ENCODE results near the gene SDR39U1.

Gene SDR39U1

DNA sequence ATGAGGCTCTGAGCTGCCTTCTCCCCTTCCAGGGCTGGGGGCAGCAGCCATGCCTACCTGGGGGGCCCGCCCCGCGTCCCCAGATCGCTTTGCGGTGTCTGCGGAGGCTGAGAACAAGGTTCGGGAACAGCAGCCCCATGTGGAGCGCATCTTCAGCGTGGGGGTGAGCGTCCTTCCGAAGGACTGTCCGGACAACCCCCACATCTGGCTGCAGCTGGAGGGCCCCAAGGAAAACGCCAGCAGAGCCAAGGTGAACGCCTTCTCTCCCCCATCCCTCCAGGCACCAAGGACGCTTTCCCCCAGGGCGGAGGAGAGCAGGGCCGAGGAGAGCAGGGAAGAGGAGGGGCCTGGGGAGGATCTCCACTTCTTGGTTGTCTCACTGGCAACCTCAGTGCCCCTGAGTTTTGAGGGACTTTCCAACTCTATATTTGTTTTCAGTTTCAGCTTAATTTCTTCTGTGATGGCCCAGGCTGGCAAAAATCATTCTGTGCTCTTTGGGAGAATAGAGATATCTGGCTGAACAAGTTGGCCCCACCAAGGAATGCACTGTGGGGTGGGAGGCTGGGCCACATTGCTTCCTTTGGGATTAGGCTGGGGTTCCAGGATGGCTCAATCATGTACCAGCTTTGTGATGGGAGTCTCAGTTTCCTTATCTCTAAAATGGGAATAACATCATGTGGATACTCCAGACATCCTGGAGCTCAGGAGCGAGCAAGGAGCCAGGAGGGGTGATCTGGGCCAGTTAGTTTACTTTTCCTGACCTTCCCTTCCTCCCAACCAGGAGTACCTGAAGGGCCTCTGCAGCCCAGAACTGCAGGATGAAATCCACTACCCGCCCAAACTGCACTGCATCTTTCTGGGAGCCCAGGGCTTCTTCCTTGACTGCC, 11.7 kb downstream of the SDR39U1 start:
- Histone ChIP-seq H3K27ac (replicated peaks) (peak overlapping the region; percentile 88), H3K27me3 (ENCODE audit: insufficient read depth, poor library complexity, severe bottlenecking) (no peaks in the 10 kb centered on the region), H3K4me3 (replicated peaks; ENCODE audit: insufficient read depth, low read length) (peak overlapping the region; percentile 74)
- TF ChIP-seq, protein P1, sequence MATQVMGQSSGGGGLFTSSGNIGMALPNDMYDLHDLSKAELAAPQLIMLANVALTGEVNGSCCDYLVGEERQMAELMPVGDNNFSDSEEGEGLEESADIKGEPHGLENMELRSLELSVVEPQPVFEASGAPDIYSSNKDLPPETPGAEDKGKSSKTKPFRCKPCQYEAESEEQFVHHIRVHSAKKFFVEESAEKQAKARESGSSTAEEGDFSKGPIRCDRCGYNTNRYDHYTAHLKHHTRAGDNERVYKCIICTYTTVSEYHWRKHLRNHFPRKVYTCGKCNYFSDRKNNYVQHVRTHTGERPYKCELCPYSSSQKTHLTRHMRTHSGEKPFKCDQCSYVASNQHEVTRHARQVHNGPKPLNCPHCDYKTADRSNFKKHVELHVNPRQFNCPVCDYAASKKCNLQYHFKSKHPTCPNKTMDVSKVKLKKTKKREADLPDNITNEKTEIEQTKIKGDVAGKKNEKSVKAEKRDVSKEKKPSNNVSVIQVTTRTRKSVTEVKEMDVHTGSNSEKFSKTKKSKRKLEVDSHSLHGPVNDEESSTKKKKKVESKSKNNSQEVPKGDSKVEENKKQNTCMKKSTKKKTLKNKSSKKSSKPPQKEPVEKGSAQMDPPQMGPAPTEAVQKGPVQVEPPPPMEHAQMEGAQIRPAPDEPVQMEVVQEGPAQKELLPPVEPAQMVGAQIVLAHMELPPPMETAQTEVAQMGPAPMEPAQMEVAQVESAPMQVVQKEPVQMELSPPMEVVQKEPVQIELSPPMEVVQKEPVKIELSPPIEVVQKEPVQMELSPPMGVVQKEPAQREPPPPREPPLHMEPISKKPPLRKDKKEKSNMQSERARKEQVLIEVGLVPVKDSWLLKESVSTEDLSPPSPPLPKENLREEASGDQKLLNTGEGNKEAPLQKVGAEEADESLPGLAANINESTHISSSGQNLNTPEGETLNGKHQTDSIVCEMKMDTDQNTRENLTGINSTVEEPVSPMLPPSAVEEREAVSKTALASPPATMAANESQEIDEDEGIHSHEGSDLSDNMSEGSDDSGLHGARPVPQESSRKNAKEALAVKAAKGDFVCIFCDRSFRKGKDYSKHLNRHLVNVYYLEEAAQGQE (IDR thresholded peaks at IDR 0.05; ENCODE audit: insufficient replicate concordance, low read depth): no peak
- TF ChIP-seq SPI1 (IDR thresholded peaks at IDR 0.05; ENCODE audit: borderline replicate concordance, low read depth) (no peak), GABPA (IDR thresholded peaks at IDR 0.05; ENCODE audit: low read depth) (no peak), POLR2AphosphoS5 (IDR thresholded peaks at IDR 0.05; ENCODE audit: low read depth) (no peak)
- TF ChIP-seq, protein P2, sequence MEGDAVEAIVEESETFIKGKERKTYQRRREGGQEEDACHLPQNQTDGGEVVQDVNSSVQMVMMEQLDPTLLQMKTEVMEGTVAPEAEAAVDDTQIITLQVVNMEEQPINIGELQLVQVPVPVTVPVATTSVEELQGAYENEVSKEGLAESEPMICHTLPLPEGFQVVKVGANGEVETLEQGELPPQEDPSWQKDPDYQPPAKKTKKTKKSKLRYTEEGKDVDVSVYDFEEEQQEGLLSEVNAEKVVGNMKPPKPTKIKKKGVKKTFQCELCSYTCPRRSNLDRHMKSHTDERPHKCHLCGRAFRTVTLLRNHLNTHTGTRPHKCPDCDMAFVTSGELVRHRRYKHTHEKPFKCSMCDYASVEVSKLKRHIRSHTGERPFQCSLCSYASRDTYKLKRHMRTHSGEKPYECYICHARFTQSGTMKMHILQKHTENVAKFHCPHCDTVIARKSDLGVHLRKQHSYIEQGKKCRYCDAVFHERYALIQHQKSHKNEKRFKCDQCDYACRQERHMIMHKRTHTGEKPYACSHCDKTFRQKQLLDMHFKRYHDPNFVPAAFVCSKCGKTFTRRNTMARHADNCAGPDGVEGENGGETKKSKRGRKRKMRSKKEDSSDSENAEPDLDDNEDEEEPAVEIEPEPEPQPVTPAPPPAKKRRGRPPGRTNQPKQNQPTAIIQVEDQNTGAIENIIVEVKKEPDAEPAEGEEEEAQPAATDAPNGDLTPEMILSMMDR (IDR thresholded peaks at IDR 0.05; ENCODE audit: insufficient read depth, low read length): no peak
- DNase-seq (ENCODE audit: low read depth in 1 of 2, low spot score in 1 of 2): peak in 1 of 2 experiments; percentile 25

DNA sequence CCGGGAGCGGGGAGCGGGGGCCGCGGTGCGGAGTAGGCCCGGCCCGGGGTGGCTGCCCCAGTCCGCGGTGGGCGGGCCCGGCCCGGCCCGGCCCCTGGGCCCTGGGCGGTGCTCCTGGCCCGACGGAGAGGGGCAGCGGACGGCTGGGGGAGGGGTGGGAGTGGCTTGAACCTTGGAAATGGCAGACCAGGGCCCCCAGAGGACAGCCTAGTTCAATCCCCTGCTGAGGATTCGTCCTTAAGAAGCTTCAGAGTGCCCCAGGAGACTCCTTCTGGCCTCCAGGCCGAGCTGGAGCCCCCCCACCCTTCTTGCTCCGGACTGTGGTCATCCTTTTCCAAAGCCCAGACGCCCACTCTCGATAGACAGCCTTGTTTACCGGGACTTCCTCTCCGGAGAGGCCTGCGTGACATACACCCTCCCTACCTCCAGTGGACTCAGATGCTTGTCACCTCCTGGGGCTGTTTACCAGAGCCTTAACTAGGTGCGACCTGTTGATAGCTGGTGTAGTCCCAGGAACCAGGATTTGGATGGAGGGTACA, 12.4 kb downstream of the SDR39U1 start:
- peak in 1 of 2 experiments; percentile 58 for DNase-seq (ENCODE audit: low read depth in 1 of 2, low spot score in 1 of 2)
- TF ChIP-seq SPI1 (IDR thresholded peaks at IDR 0.05; ENCODE audit: borderline replicate concordance, low read depth): peak; percentile 79; the same call in 1 of the 2 replicates
- no peak for TF ChIP-seq GABPA (IDR thresholded peaks at IDR 0.05; ENCODE audit: low read depth)
- H3K4me3 ChIP-seq (replicated peaks; ENCODE audit: insufficient read depth, low read length): peak overlapping the region; percentile 74
- no peaks in the 10 kb centered on the region for H3K27me3 ChIP-seq (ENCODE audit: insufficient read depth, poor library complexity, severe bottlenecking)
- peak overlapping the region; percentile 88 for H3K27ac ChIP-seq (replicated peaks)

DNA sequence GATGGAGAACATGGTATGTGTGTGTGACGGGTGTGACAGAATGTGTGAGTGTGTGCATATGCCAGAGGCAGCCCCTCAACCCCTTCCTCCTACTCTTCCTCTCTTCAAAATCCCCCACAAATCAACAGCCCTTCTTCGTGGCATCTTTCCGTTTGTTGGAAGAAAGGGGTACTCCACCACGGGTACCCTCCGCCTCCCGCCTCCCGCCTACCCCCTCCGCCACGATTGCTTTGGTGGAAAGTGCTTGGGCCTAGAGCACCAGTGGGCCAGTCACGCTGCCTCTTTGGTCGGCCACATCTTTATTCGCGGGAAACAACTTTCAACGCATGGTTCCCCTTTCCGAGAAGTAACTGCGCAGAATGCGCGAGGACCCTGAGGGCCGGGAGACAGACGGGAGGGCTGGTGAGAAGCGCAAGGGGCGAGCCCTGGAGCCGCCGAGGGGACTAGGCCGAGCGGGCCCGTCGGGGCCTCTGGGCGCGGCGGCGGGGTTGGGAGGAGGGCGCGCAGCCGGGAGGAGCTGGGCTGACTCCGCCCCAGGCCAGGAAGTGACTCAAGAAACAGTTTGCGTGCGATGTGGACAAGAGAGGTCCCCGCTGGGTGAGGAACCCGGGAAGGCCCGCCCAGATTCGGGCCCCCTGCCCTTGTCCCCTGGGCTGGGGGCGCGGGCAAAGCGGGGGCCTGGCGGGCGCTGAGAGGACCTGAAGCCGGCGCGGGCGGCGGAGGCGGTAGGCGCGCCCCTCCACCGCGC, 13.0 kb downstream of the SDR39U1 start, which contains the start of the genes CBLN3 and KHNYN:
Gene CBLN3 (minus strand): TSS at position 274 of the 748 bp plus-strand sequence. CDS start 614 bp downstream, outside the sequence.
Gene KHNYN (plus strand): TSS at position 560 of the 748 bp plus-strand sequence. CDS start 777 bp downstream, outside the sequence.
- TF ChIP-seq SPI1 (IDR thresholded peaks at IDR 0.05; ENCODE audit: borderline replicate concordance, low read depth): peak; percentile 54; the same call in 1 of the 2 replicates
- TF ChIP-seq POLR2AphosphoS5 (IDR thresholded peaks at IDR 0.05; ENCODE audit: low read depth): peak; percentile 69; the same call in 1 of the 2 replicates
- TF ChIP-seq, protein P1 (IDR thresholded peaks at IDR 0.05; ENCODE audit: insufficient replicate concordance, low read depth): no peak
- H3K27me3 ChIP-seq (ENCODE audit: insufficient read depth, poor library complexity, severe bottlenecking): no peaks in the 10 kb centered on the region

DNA sequence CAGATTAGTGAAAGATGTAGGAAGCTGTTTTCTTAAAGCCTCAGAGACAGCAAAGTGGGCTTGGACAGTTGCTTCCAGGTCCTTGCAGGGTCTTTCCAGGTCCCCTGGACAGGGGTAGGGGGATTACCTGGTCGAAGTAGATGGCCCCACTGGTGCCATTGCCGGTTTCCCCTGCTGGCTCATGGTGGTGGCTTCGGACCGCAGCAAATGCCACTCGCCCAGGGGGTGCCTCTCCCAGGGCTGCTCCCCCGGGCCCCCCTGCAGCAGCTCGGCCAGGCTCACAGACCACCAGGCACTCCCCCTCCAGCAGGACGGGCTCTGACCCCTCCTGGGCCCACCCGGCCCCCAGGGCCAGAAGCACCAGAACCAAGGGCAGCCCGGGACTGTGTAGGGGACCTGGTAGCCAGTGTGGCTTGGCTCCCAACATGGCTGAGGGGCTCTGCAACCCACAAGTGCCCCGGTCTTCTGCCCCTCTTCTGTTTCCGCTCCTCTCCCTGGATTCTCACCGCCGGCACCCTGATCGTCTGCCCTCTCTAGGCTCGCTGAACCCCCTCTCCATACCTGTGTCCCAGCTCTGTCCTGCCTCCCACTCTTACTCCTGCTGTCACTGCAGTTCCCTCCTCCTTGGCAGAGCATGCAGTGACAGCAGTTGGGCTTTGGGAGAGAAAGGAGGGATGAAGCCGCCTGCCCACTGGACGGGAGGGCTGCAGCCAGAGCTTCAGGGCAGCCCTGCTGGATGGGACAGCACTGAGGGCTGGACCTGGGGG, 13.8 kb downstream of the SDR39U1 start:
- TF ChIP-seq, protein P1 (IDR thresholded peaks at IDR 0.05; ENCODE audit: insufficient replicate concordance, low read depth): no peak
- no peak for TF ChIP-seq POLR2AphosphoS5 (IDR thresholded peaks at IDR 0.05; ENCODE audit: low read depth)
- TF ChIP-seq SPI1 (IDR thresholded peaks at IDR 0.05; ENCODE audit: borderline replicate concordance, low read depth): no peak
- no peak for DNase-seq (ENCODE audit: low read depth in 1 of 2, low spot score in 1 of 2)
- H3K27me3 ChIP-seq (ENCODE audit: insufficient read depth, poor library complexity, severe bottlenecking): no peaks in the 10 kb centered on the region
- H3K4me3 ChIP-seq (replicated peaks; ENCODE audit: insufficient read depth, low read length): no peak overlapping the region
- peak overlapping the region; percentile 88 for H3K27ac ChIP-seq (replicated peaks)

More for the DNA sequence above, 13.0 kb downstream of the SDR39U1 start, which contains the start of the genes CBLN3 and KHNYN:
- Histone ChIP-seq H3K27ac (replicated peaks) (peak within 1 kb of the TSS; percentile 88), H3K4me3 (replicated peaks; ENCODE audit: insufficient read depth, low read length) (peak within 1 kb of the TSS; percentile 74)
- peak; percentile 80 to 89 for DNase-seq (ENCODE audit: low read depth in 1 of 2, low spot score in 1 of 2)

All from HL-60 (cell line).